WTC11 (cell line): ENCODE measurements around the gene DDB1.

Experiments used
- CTCF ChIP-seq: fragments of 200-600 bp; IDR thresholded peaks from 2 replicates; pipeline ENCODE4 v1.8.0; 2022; ENCODE audit warnings: antibody characterized with exemption
- ESRRA ChIP-seq: sonication (generic); formaldehyde crosslinking; IDR thresholded peaks from 2 replicates; pipeline ENCODE4 v1.8.1; 2022; ENCODE audit warnings: mild to moderate bottlenecking, missing genetic modification reagents, borderline replicate concordance
- ETV6 ChIP-seq: sonication (generic); formaldehyde crosslinking; IDR thresholded peaks from 2 replicates; pipeline ENCODE4 v1.8.1; 2022; ENCODE audit warnings: mild to moderate bottlenecking, missing genetic modification reagents
- JUN ChIP-seq: sonication (generic); formaldehyde crosslinking; IDR thresholded peaks from 2 replicates; pipeline ENCODE4 v1.8.0; 2023; ENCODE audit warnings: mild to moderate bottlenecking, missing genetic modification reagents
- KAT7 ChIP-seq: sonication (generic); formaldehyde crosslinking; IDR thresholded peaks from 2 replicates; pipeline ENCODE4 v1.8.1; 2023; ENCODE audit warnings: missing genetic modification reagents, mild to moderate bottlenecking, borderline replicate concordance
- NFYB ChIP-seq: sonication (generic); formaldehyde crosslinking; conservative IDR thresholded peaks from 2 replicates; pipeline ENCODE4 v1.8.0; 2022; ENCODE audit warnings: low read depth, missing genetic modification reagents
- TEAD4 ChIP-seq: sonication (generic); formaldehyde crosslinking; IDR thresholded peaks from 2 replicates; pipeline ENCODE4 v1.8.0; 2022; ENCODE audit warnings: mild to moderate bottlenecking, missing genetic modification reagents

DNA sequence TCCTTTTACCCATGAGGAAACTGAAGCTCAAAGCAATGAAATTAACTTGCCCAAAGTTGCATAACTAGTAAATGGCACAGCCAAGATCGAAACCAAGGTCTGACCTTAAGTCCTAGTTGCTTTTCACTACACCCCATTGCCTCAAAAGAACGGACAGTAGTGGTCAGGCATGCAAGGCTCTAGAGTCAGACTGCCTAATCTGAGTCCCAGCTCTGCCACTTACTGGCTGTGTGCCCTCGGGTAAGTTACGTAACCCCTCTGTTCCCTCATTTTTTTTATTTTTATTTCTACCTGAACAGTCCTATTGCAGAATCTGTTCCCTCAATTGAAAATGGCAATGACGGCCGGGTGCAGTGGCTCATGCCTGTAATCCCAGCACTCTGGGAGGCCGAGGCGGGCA is 19.1 kb upstream of the DDB1 start:
- TF ChIP-seq NFYB (CRISPR knock-in tag) (no peak), ESRRA (CRISPR knock-in tag) (no peak), JUN (CRISPR knock-in tag) (no peak), KAT7 (CRISPR knock-in tag) (no peak), TEAD4 (CRISPR knock-in tag) (no peak), ETV6 (CRISPR knock-in tag) (no peak), CTCF (no peak)
